Daoy (cell line): ENCODE results near the gene LIG3. TPM values are rescaled to one million over a fixed set of nuclear protein-coding genes. Genes with fewer than 3 reads are reported as not detected.
"Not testable (repeated sequence)": the region's sequence is repeated elsewhere in the genome, so short reads cannot be mapped to it uniquely, and the experiment has no call there.

Experiments
- DNase-seq: peaks from one replicate; pipeline ENCODE4 v3.0.0-alpha.2; 2015; ENCODE audit warnings: low read depth
- total RNA-seq: library from RNA; depleted of rRNA; stranded (reverse); fragments of >200 nt; shearing (Covaris generic); gene quantifications from 2 replicates; pipeline ENCODE4 v1.2.3, GENCODE V29; 2014; rRNA removed

LIG3 gene
- total RNA-seq: 32.9 and 47.7 TPM in 2 replicates

- DNase-seq: peak; percentile 98
Observed at GRCh38 chr17:34980353-34980680, at the start of gene LIG3. TSS of gene LIG3 (plus strand) at chr17:34980512. CDS start at chr17:34983006, 2,494 bp downstream.

GRCh38 chr17:34950780-34951179, 29.5 kb upstream of the LIG3 start:
- DNase-seq: not testable (repeated sequence)

- DNase-seq: no peak
Observed at GRCh38 chr17:34958438-34958837, 21.9 kb upstream of the LIG3 start.

GRCh38 chr17:34961093-34961911, 19.0 kb upstream of the LIG3 start, which contains the start of the genes CCT6B and ZNF830:
TSS of gene CCT6B (minus strand) at chr17:34961460. CDS start at chr17:34961393, 67 bp downstream.
TSS of gene ZNF830 (plus strand) at chr17:34961540. CDS start at chr17:34961567, 27 bp downstream.
- DNase-seq: peak; percentile 97

- DNase-seq: no peak
Observed at GRCh38 chr17:34974179-34974578, 6.1 kb upstream of the LIG3 start.

- DNase-seq: no peak
Observed at GRCh38 chr17:34974794-34975785, 5.2 kb upstream of the LIG3 start.

- no peak for DNase-seq
Observed at GRCh38 chr17:34979153-34979552, 1.2 kb upstream of the LIG3 start.

GRCh38 chr17:34979650-34980352, 511 bp upstream of the LIG3 start:
- DNase-seq: no peak

GRCh38 chr17:34980681-34981537, 597 bp downstream of the LIG3 start:
- peak; percentile 90 for DNase-seq

GRCh38 chr17:34981538-34982241, 1.4 kb downstream of the LIG3 start:
- no peak for DNase-seq

- no peak for DNase-seq
Observed at GRCh38 chr17:34987232-34987631, 6.9 kb downstream of the LIG3 start.

- no peak for DNase-seq
Observed at GRCh38 chr17:34988644-34989043, 8.3 kb downstream of the LIG3 start.

GRCh38 chr17:34989473-34989872, 9.2 kb downstream of the LIG3 start:
- DNase-seq: no peak

GRCh38 chr17:34990921-34991365, 10.6 kb downstream of the LIG3 start:
- DNase-seq: no peak

- no peak for DNase-seq
Observed at GRCh38 chr17:34991606-34992005, 11.3 kb downstream of the LIG3 start.

- no peak for DNase-seq
Observed at GRCh38 chr17:34993031-34993430, 12.7 kb downstream of the LIG3 start.

- no peak for DNase-seq
Observed at GRCh38 chr17:34996422-34997285, 16.3 kb downstream of the LIG3 start.

- no peak for DNase-seq
Observed at GRCh38 chr17:34997355-34997862, 17.1 kb downstream of the LIG3 start.

GRCh38 chr17:34998205-34998604, 17.9 kb downstream of the LIG3 start:
- peak; percentile 79 for DNase-seq
